ENCODE data around the gene RAB6B. TPM values are rescaled to one million over a fixed set of nuclear protein-coding genes. Genes with fewer than 3 reads are reported as not detected.

Gene RAB6B
- total RNA-seq, 1 experiment from 2014 or later, result 0.86 TPM

- no peaks in the 10 kb centered on the region for H3K27me3 ChIP-seq (replicated peaks; ENCODE audit: insufficient read depth, low read depth, low read length, poor library complexity)
- H3K4me1 ChIP-seq (ENCODE audit: insufficient read depth, low read length, poor library complexity, severe bottlenecking), result no peaks in the 10 kb centered on the region
- H3K36me3 ChIP-seq (ENCODE audit: insufficient read depth, low read length, poor library complexity, severe bottlenecking), result no peaks in the 10 kb centered on the region
- ChIA-PET CTCF (no interaction called here), POLR2A (ENCODE audit: low non-redundant PET) (no interaction called here)
- H3K4me3 ChIP-seq (ENCODE audit: low read depth, low read length, poor library complexity, severe bottlenecking), result no peak overlapping the region
- DNase-seq (ENCODE audit: low spot score), result no peak
- TF ChIP-seq EZH2 (IDR thresholded peaks at IDR 0.05; ENCODE audit: borderline replicate concordance, low read depth, low read length, poor library complexity, severe bottlenecking), result no peak
- TF ChIP-seq CTCF (conservative IDR thresholded peaks at IDR 0.05; ENCODE audit: low read depth, low read length), result no peak
- BruUV-seq (replicated peaks), result no TSS peak
- intact Hi-C loops (cut with micrococcal nuclease; ENCODE audit: unreplicated experiment), result no loop called here
- H3K9me3 ChIP-seq (ENCODE audit: low read depth, low read length, poor library complexity, severe bottlenecking), result no peaks in the 10 kb centered on the region
- no peak overlapping the region for H3K27ac ChIP-seq (ENCODE audit: low read depth, low read length, poor library complexity, severe bottlenecking)
Observed at GRCh38 chr3:133827136-133827535, 68.5 kb downstream of the RAB6B start.

GRCh38 chr3:133825969-133826727 is 69.5 kb downstream of the RAB6B start:
- H3K9me3 ChIP-seq (ENCODE audit: low read depth, low read length, poor library complexity, severe bottlenecking), result no peaks in the 10 kb centered on the region
- ChIA-PET POLR2A (ENCODE audit: low non-redundant PET) (no interaction called here), CTCF (no interaction called here)
- intact Hi-C loops (cut with micrococcal nuclease; ENCODE audit: unreplicated experiment), result no loop called here
- H3K36me3 ChIP-seq (ENCODE audit: insufficient read depth, low read length, poor library complexity, severe bottlenecking), result peaks cover 4% of the 10 kb centered on the region
- DNase-seq (ENCODE audit: low spot score), result no peak
- BruUV-seq (replicated peaks), result no TSS peak
- H3K4me3 ChIP-seq (ENCODE audit: low read depth, low read length, poor library complexity, severe bottlenecking), result no peak overlapping the region
- H3K27ac ChIP-seq (ENCODE audit: low read depth, low read length, poor library complexity, severe bottlenecking), result no peak overlapping the region
- H3K27me3 ChIP-seq (replicated peaks; ENCODE audit: insufficient read depth, low read depth, low read length, poor library complexity), result no peaks in the 10 kb centered on the region
- H3K4me1 ChIP-seq (ENCODE audit: insufficient read depth, low read length, poor library complexity, severe bottlenecking), result no peaks in the 10 kb centered on the region
- TF ChIP-seq EZH2 (IDR thresholded peaks at IDR 0.05; ENCODE audit: borderline replicate concordance, low read depth, low read length, poor library complexity, severe bottlenecking) (no peak), CTCF (conservative IDR thresholded peaks at IDR 0.05; ENCODE audit: low read depth, low read length) (no peak)

- Histone ChIP-seq H3K27me3 (replicated peaks; ENCODE audit: insufficient read depth, low read depth, low read length, poor library complexity) (no peaks in the 10 kb centered on the region), H3K36me3 (ENCODE audit: insufficient read depth, low read length, poor library complexity, severe bottlenecking) (peaks cover 14% of the 10 kb centered on the region), H3K9me3 (ENCODE audit: low read depth, low read length, poor library complexity, severe bottlenecking) (no peaks in the 10 kb centered on the region), H3K27ac (ENCODE audit: low read depth, low read length, poor library complexity, severe bottlenecking) (no peak overlapping the region), H3K4me3 (ENCODE audit: low read depth, low read length, poor library complexity, severe bottlenecking) (no peak overlapping the region), H3K4me1 (ENCODE audit: insufficient read depth, low read length, poor library complexity, severe bottlenecking) (no peaks in the 10 kb centered on the region)
- ChIA-PET POLR2A (ENCODE audit: low non-redundant PET) (no interaction called here), CTCF (no interaction called here)
- intact Hi-C loops (cut with micrococcal nuclease; ENCODE audit: unreplicated experiment), result no loop called here
- BruUV-seq (replicated peaks), result no TSS peak
- DNase-seq (ENCODE audit: low spot score), result no peak
- TF ChIP-seq EZH2 (IDR thresholded peaks at IDR 0.05; ENCODE audit: borderline replicate concordance, low read depth, low read length, poor library complexity, severe bottlenecking), result no peak
- TF ChIP-seq CTCF (conservative IDR thresholded peaks at IDR 0.05; ENCODE audit: low read depth, low read length), result no peak
Observed at GRCh38 chr3:133824961-133825485, 70.7 kb downstream of the RAB6B start.
